Fibroblast of upper back skin (primary cell): ENCODE measurements around the gene RNF175.
"Not testable (repeated sequence)": the region's sequence is repeated elsewhere in the genome, so short reads cannot be mapped to it uniquely, and the experiment has no call there.

ENCODE experiments used
- DNase-seq: peaks from one replicate; pipeline ENCODE4 v3.0.0-alpha.2; 2013

Gene RNF175

GRCh38 chr4:153669838-153670237 lies 90.0 kb downstream of the RNF175 start:
- no peak for DNase-seq

GRCh38 chr4:153668647-153669046 lies 91.2 kb downstream of the RNF175 start:
- no peak for DNase-seq

GRCh38 chr4:153666505-153666904 lies 93.3 kb downstream of the RNF175 start:
- DNase-seq = not testable (repeated sequence)

- DNase-seq = no peak
Measured at GRCh38 chr4:153663667-153664066, 96.2 kb downstream of the RNF175 start.

GRCh38 chr4:153661908-153662307 lies 97.9 kb downstream of the RNF175 start:
- no peak for DNase-seq

GRCh38 chr4:153661215-153661822 lies 98.5 kb downstream of the RNF175 start:
- DNase-seq = no peak
